Hepatocyte (in vitro differentiated cells): ENCODE results near the gene ADAM8. TPM values are rescaled to one million over a fixed set of nuclear protein-coding genes. Genes with fewer than 3 reads are reported as not detected.

Source experiments
- DNase-seq: peaks from one replicate; pipeline ENCODE4 v3.0.0-alpha.2; 2016; ENCODE audit warnings: low spot score
- H2AFZ ChIP-seq: fragments of 200-600 bp; sonication (generic); 2 replicates; pipeline ENCODE4 v1.6.0; 2016; ENCODE audit warnings: antibody characterized with exemption, mild to moderate bottlenecking
- H3K27ac ChIP-seq: fragments of 200-600 bp; sonication (generic); 2 replicates; pipeline ENCODE4 v1.5.1; 2016; ENCODE audit warnings: mild to moderate bottlenecking
- H3K27me3 ChIP-seq: fragments of 200-600 bp; sonication (generic); 2 replicates; pipeline ENCODE4 v1.6.1; 2016
- H3K36me3 ChIP-seq: fragments of 200-600 bp; sonication (generic); replicated peaks from 2 replicates; pipeline ENCODE4 v1.5.1; 2016; ENCODE audit warnings: low read depth; ENCODE audit not compliant: insufficient read depth
- H3K4me1 ChIP-seq: fragments of 200-600 bp; sonication (generic); 2 replicates; pipeline ENCODE4 v1.5.1; 2016; ENCODE audit warnings: mild to moderate bottlenecking, moderate library complexity; ENCODE audit not compliant: insufficient read depth
- H3K4me2 ChIP-seq: fragments of 200-600 bp; sonication (generic); 2 replicates; pipeline ENCODE4 v1.6.0; 2016
- H3K4me3 ChIP-seq: fragments of 200-600 bp; sonication (generic); 2 replicates; pipeline ENCODE4 v1.5.1; 2016; ENCODE audit warnings: mild to moderate bottlenecking
- H3K79me2 ChIP-seq: fragments of 200-600 bp; sonication (generic); 2 replicates; pipeline ENCODE4 v1.6.0; 2017; ENCODE audit warnings: mild to moderate bottlenecking
- H3K9me2 ChIP-seq: fragments of 200-600 bp; sonication (generic); replicated peaks from 2 replicates; pipeline ENCODE4 v1.6.0; 2017; ENCODE audit warnings: mild to moderate bottlenecking; ENCODE audit not compliant: insufficient read depth
- H3K9me3 ChIP-seq: fragments of 200-600 bp; sonication (generic); 2 replicates; pipeline ENCODE4 v1.5.1; 2016; ENCODE audit warnings: low read depth, mild to moderate bottlenecking
- H4K20me1 ChIP-seq: fragments of 200-600 bp; sonication (generic); 2 replicates; pipeline ENCODE4 v1.6.0; 2016; ENCODE audit warnings: mild to moderate bottlenecking; ENCODE audit not compliant: insufficient read depth, poor library complexity, severe bottlenecking
- CTCF ChIP-seq: fragments of 200-600 bp; sonication (generic); IDR thresholded peaks from 2 replicates; pipeline ENCODE4 v1.5.1; 2016; ENCODE audit warnings: antibody characterized with exemption, mild to moderate bottlenecking; ENCODE audit not compliant: poor library complexity
- EZH2 ChIP-seq: fragments of 200-600 bp; sonication (generic); IDR thresholded peaks from 2 replicates; pipeline ENCODE4 v1.6.1; 2016; ENCODE audit warnings: antibody characterized with exemption, mild to moderate bottlenecking, borderline replicate concordance
- EZH2phosphoT487 ChIP-seq: fragments of 200-600 bp; sonication (generic); IDR thresholded peaks from one replicate; pipeline ENCODE4 v1.6.1; 2018; ENCODE audit warnings: antibody characterized with exemption, mild to moderate bottlenecking, low read depth, moderate library complexity; ENCODE audit not compliant: unreplicated experiment, severe bottlenecking
- WGBS: methylation state at CpG from one replicate; pipeline ENCODE4 v1.1.6; 2016; ENCODE audit warnings: low lambda C conversion rate; ENCODE audit errors: missing lambda C conversion rate; 5-methylcytosine and 5-hydroxymethylcytosine counted together
- polyA plus RNA-seq: library from polyadenylated mRNA; unstranded; fragments of >200 nt; fragmentation: Nextera tagmentation; extraction: Ambion mirVana; gene quantifications from 2 replicates; pipeline ENCODE4 v1.2.1, GENCODE V29; 2016
- total RNA-seq: library from RNA; depleted of rRNA; stranded (reverse); fragments of >200 nt; gene quantifications from 2 replicates; pipeline ENCODE4 v1.2.3, GENCODE V29; 2014

ADAM8 gene
- total and polyA plus RNA-seq, 2 experiments from 2014 or later = 1.9 to 3.0 TPM

- TF ChIP-seq EZH2phosphoT487 = no peak
- TF ChIP-seq EZH2 = no peak
- no peak for TF ChIP-seq CTCF
- Histone ChIP-seq H3K4me1 (no peaks in the 10 kb centered on the region), H3K9me3 (no peaks in the 10 kb centered on the region), H2AFZ (no peak overlapping the region), H3K79me2 (peaks cover 4% of the 10 kb centered on the region), H3K36me3 (no peaks in the 10 kb centered on the region), H3K9me2 (no peaks in the 10 kb centered on the region), H3K27me3 (no peaks in the 10 kb centered on the region), H3K27ac (no peak overlapping the region), H3K4me2 (no peak overlapping the region), H4K20me1 (peaks cover 3% of the 10 kb centered on the region), H3K4me3 (no peak overlapping the region)
- no peak for DNase-seq
- WGBS = 95% methylated on average over 4 of the region's 4 CpGs
These were observed 36.5 kb upstream of the ADAM8 start for GRCh38 chr10:133313192-133313591.

- Histone ChIP-seq H3K4me3 (no peak overlapping the region), H3K9me3 (no peaks in the 10 kb centered on the region), H4K20me1 (peaks cover 3% of the 10 kb centered on the region), H3K27ac (no peak overlapping the region), H3K4me2 (no peak overlapping the region), H3K27me3 (no peaks in the 10 kb centered on the region), H3K36me3 (no peaks in the 10 kb centered on the region), H2AFZ (no peak overlapping the region), H3K4me1 (no peaks in the 10 kb centered on the region), H3K79me2 (peaks cover 8% of the 10 kb centered on the region), H3K9me2 (no peaks in the 10 kb centered on the region)
- 96% methylated on average over 9 of the region's 9 CpGs for WGBS
- TF ChIP-seq CTCF (no peak), EZH2 (no peak), EZH2phosphoT487 (no peak)
- no peak for DNase-seq
These were observed 36.1 kb upstream of the ADAM8 start for GRCh38 chr10:133312769-133313145.

- WGBS = 94% methylated on average over 23 of the region's 23 CpGs
- Histone ChIP-seq H3K9me2 (no peaks in the 10 kb centered on the region), H3K79me2 (peaks cover 12% of the 10 kb centered on the region)
These were observed 35.5 kb upstream of the ADAM8 start for GRCh38 chr10:133312016-133312768.

GRCh38 chr10:133311570-133311969, 34.9 kb upstream of the ADAM8 start:
- 92% methylated on average over 10 of the region's 10 CpGs for WGBS

More at GRCh38 chr10:133312016-133312768, 35.5 kb upstream of the ADAM8 start:
- H3K27ac ChIP-seq = no peak overlapping the region
- H3K36me3 ChIP-seq = no peaks in the 10 kb centered on the region
- H4K20me1 ChIP-seq = peaks cover 7% of the 10 kb centered on the region
- H3K4me1 ChIP-seq = peaks cover 4% of the 10 kb centered on the region
- no peak for TF ChIP-seq EZH2phosphoT487
- no peak for DNase-seq
- H2AFZ ChIP-seq = no peak overlapping the region
- no peaks in the 10 kb centered on the region for H3K27me3 ChIP-seq
- H3K4me3 ChIP-seq = no peak overlapping the region
- no peaks in the 10 kb centered on the region for H3K9me3 ChIP-seq
- no peak overlapping the region for H3K4me2 ChIP-seq

More at GRCh38 chr10:133311570-133311969, 34.9 kb upstream of the ADAM8 start:
- Histone ChIP-seq H3K4me1 (peaks cover 7% of the 10 kb centered on the region), H3K9me2 (no peaks in the 10 kb centered on the region), H4K20me1 (peaks cover 13% of the 10 kb centered on the region), H3K27me3 (no peaks in the 10 kb centered on the region), H2AFZ (no peak overlapping the region), H3K4me3 (no peak overlapping the region), H3K9me3 (no peaks in the 10 kb centered on the region), H3K4me2 (no peak overlapping the region), H3K27ac (no peak overlapping the region), H3K79me2 (peaks cover 18% of the 10 kb centered on the region), H3K36me3 (no peaks in the 10 kb centered on the region)
- TF ChIP-seq CTCF (no peak), EZH2phosphoT487 (no peak), EZH2 (no peak)
- DNase-seq = no peak
